NCI-H774 (cell line): Measurements from ENCODE around the gene NENF.
"Not testable (repeated sequence)": the region's sequence is repeated elsewhere in the genome, so short reads cannot be mapped to it uniquely, and the experiment has no call there.

Experiments
- DNase-seq: peaks from one replicate; lab custom pipeline; 2025; lab: John Stamatoyannopoulos, UW

The NENF gene

GRCh38 chr1:212432661-212433576, at the start of gene NENF:
Gene NENF, plus strand, starts transcription at chr1:212432920. Its CDS starts 24 bp downstream, at chr1:212432944.
- peak; percentile 89 for DNase-seq

- DNase-seq = no peak
These were observed 46.7 kb upstream of the NENF start for GRCh38 chr1:212386029-212386428.

- DNase-seq = no peak
These were observed 43.6 kb upstream of the NENF start for GRCh38 chr1:212388985-212389716.

- not testable (repeated sequence) for DNase-seq
These were observed 36.9 kb upstream of the NENF start for GRCh38 chr1:212395678-212396437.

- no peak for DNase-seq
These were observed 36.1 kb upstream of the NENF start for GRCh38 chr1:212396638-212397037.

- DNase-seq = no peak
These were observed 35.5 kb upstream of the NENF start for GRCh38 chr1:212397171-212397570.

- DNase-seq = no peak
These were observed 31.7 kb upstream of the NENF start for GRCh38 chr1:212401042-212401441.

GRCh38 chr1:212401838-212402582, 30.7 kb upstream of the NENF start:
- no peak for DNase-seq

GRCh38 chr1:212402666-212403321, 29.9 kb upstream of the NENF start:
- DNase-seq = no peak

- no peak for DNase-seq
These were observed 22.4 kb upstream of the NENF start for GRCh38 chr1:212410231-212410820.

GRCh38 chr1:212412374-212412773, 20.3 kb upstream of the NENF start:
- DNase-seq = no peak

- DNase-seq = no peak
These were observed 18.8 kb upstream of the NENF start for GRCh38 chr1:212413902-212414327.

- peak; percentile 94 for DNase-seq
These were observed 18.2 kb upstream of the NENF start, which contains the start of gene PACC1 for GRCh38 chr1:212414328-212415106. Gene PACC1, minus strand, starts transcription at chr1:212414886. Its CDS starts 129 bp downstream, at chr1:212414757.

- DNase-seq = no peak
These were observed 17.4 kb upstream of the NENF start for GRCh38 chr1:212415107-212415841.

- DNase-seq = no peak
These were observed 11.6 kb upstream of the NENF start for GRCh38 chr1:212421165-212421564.

- no peak for DNase-seq
These were observed 8.8 kb upstream of the NENF start for GRCh38 chr1:212423879-212424278.

GRCh38 chr1:212428496-212428895, 4.2 kb upstream of the NENF start:
- no peak for DNase-seq

- no peak for DNase-seq
These were observed 2.3 kb upstream of the NENF start for GRCh38 chr1:212430416-212430815.

GRCh38 chr1:212430955-212431394, 1.7 kb upstream of the NENF start:
- no peak for DNase-seq
